ENCODE data around the gene CTXN1.
A peak's percentile ranks its signal among the peaks of the same experiment; 100 is the strongest.
"Not testable (repeated sequence)": the region's sequence is repeated elsewhere in the genome, so short reads cannot be mapped to it uniquely, and the experiment has no call there.

CTXN1 gene

DNA sequence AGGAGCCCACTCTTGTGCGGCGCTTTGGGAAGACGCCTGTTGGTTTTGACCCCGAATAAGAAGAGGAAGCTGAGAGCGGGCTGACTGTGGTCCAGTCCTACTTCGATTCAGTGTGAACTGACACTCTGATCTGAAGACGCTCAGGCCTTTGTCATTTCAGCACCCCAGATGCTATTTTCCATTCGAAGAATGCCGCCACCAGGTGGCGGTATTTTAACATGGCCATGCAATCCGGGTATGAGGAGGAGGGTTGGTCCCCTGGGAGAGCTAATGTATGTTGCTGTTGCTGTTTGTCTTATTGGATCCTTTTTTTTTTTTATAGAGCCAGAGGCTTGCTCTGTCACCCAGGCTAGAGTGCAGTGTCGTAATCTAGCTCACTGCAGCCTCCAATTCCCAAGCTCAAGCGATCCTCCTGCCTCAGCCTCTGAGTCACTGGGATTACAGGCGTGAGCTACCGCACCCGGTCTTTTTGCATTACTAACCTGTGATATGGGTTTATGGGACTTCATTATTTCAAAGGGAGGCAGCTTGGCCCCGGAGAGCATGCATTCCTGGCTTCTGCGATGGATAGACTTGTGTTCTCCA, 18.3 kb upstream of the CTXN1 start:
- peak; percentile 71 to 83 for DNase-seq

DNA sequence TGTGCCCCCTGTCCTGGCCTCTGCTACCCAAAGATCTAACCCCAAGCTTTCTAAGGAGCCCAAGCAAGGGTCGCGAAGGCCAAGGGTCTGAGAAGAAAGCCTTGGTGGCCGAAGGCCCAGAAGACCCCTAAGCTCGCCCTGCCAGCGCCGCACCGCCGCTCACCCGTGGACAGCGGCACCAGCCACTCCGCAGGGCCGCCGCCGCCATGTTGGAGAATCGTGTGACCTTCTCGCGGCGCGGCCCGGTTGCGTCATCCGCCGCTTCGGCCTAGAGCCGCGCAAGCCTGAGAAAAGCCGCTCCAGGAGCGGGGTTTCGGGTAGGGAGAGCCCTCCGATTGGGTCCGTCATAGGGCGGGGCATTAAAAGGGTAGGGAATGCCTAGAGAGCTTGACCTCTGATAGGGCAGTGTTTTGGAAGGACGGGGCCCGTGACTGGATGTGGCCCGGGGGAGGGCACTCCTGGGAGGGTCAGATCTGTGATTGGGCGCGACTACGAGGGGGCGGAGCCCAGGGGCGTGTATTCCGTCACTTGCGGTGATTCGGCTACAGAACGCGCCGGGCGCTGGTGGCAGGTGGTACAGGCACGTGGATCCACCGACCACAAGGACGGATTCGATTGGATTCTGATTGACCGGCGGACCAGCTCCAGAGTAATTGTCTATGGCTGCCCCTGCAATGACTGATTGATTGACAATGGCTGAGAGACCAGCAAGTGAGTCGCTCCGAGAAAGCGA, 17.7 kb upstream of the CTXN1 start, which contains the start of gene TIMM44:
Gene TIMM44, minus strand, starts transcription at position 223 of the 733 bp plus-strand sequence. Its CDS starts 15 bp downstream, at position 208.
- peak; percentile 99 for DNase-seq

GRCh38 chr19:7942981-7943443, 17.1 kb upstream of the CTXN1 start:
- DNase-seq = no peak

GRCh38 chr19:7941895-7942596, 16.1 kb upstream of the CTXN1 start:
- no peak for DNase-seq

DNA sequence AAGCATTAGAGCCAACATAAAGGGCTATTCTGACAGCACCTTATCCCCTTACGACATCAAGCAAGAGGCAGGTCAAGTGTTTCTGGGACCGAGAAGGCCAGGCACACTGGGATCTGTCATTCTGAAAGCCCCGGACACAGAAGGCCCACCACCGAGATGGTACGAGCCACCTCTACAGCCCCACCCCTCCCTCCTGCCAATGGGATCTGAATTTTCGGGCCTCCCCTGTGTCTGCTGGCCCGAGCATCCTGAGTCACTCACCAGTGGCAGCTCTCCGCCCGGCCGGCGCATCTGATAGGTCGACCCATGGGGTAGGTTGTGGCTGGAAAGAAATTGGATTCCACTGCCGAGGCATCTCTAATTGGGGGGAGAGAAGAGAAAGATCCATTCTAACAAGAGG, 14.9 kb upstream of the CTXN1 start:
- DNase-seq = no peak

DNA sequence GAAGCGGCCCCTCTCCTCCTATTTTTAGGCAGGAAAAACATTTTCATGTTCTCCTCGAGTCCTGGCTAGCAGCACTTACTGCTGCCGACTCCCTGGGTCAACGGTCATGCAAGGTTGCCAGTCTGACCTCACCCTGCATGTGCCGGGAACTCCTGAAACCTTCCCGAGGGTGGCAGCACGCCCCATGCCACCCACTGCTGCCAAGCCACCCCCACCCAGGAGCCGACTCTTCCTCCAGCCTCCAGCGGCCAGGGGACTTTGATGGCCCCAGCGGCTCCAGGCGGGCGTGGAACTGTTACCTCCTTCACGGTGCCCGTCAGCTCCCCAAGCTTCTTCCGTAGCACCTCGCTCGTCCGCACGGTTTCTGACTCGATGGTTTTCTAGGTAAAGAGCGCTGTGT, 8.8 kb upstream of the CTXN1 start:
- DNase-seq = no peak

- DNase-seq = no peak
Observed at GRCh38 chr19:7933828-7934725, 8.1 kb upstream of the CTXN1 start.

DNA sequence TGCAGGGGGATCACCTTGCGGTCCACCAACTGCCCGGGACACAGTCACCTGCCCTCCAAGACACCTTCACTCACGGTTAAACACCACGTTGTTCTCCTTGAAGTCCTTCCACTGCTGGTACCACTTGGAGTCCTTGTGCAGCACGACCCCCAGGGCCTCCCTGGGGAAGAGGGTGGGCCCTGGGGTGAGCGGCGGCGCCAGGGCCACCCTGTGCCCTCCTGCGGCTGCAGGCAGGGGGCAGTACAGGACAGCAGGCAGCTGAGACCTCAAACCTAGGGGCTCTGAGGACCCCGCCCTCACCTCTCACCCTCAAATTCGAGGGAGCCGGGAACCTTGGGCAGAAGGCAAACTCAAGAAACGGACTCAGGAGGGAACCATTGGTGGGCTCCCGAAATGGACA, 7.5 kb upstream of the CTXN1 start:
- no peak for DNase-seq

DNA sequence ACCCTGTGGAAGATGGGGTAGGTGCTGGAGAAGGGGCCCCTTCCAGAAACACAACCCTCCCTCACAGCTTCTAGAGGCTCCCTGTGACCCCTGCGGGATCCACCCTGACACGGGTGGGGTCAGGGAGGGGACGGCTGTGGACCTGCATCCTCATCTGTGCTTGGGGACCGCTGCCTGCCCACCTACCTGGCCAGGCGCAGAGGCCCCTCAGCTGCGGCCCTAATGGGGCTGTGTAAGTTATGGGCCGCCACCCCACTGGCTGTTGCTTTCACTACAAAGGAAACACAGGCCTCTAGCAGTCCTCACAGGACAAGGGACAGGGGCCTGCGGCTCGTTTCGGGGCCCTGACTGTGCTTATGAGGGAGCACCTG, 7.0 kb upstream of the CTXN1 start:
- no peak for DNase-seq

GRCh38 chr19:7932276-7932929, 6.5 kb upstream of the CTXN1 start:
- DNase-seq = no peak

DNA sequence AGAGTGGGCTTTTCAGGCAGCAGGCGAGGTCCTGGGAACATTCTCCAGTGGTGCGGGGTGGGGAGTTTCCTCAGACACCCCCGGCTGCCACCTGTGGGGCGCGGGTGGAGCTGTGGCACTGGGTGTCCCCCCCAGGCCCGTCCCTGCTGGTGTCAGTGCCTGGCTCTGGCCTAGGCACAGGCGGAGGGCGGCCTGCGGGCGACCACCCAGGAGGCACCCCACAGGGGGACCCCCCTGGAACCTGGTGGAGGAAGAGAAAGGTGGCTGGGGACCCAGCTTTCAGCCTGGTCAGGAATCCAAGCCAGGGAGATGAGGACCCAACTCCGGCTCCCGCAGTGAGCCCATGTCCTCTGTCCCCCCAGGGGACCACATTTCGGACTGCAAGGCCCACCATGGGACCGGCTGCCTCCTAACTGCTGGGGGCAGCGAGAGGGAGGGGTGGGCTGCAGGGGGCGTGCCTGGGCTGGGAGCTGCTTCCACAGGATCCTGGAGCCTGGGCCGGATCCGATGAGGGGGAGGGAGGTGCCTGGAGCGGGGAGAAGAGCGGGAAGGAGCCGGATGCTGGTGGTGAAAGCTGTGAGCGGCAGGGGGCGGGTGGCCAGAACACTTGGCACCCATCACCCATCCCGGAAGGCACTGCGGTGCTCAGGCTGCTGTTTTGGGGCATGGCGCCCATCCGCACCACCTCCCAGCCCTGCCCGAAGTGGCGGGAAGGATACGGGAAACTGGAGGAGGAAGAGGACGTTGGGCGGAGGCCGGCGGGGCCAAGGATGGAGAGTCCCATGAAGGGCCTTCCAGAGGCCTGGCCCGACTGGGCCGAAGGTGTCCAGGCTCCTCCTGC, 5.5 kb upstream of the CTXN1 start:
- DNase-seq = no peak

DNA sequence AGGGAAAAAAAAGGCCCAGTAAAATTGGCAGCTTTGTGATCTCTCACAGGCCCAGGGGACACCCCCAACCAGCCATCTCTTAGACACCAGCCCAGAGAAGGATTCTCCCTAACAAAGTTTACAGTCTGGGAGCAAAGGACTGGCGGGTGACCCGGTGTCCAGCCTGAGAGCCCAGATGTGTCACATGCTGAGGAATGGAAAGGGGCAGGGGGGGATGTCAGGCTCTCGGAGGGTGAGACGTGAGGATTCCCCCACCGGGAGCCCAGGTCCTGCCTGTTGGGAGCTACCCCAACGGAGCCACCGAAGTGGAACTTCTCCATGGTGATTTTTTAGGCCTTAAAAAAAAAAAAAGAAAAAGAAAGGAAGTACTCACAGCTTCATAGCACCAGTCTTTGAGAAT, 4.8 kb upstream of the CTXN1 start:
- no peak for DNase-seq

DNA sequence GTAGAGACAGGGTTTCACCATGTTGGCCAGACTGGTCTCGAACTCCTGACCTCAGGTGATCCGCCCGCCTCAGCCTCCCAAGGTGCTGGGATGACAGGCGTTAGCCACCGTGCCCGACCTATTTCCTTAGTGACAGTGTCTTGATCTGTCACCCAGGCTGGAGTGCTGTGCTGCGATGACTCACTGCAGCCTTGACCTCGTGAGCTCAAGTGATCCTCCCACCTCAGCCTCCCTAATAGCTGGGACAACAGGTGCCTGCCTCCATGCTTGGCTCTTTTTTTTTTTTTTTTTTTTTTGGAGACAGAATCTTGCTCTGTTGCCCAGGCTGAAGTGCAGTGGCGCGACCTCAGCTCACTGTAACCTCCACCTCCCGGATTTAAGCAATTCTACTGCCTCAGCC, 4.1 kb upstream of the CTXN1 start:
- DNase-seq = not testable (repeated sequence)

DNA sequence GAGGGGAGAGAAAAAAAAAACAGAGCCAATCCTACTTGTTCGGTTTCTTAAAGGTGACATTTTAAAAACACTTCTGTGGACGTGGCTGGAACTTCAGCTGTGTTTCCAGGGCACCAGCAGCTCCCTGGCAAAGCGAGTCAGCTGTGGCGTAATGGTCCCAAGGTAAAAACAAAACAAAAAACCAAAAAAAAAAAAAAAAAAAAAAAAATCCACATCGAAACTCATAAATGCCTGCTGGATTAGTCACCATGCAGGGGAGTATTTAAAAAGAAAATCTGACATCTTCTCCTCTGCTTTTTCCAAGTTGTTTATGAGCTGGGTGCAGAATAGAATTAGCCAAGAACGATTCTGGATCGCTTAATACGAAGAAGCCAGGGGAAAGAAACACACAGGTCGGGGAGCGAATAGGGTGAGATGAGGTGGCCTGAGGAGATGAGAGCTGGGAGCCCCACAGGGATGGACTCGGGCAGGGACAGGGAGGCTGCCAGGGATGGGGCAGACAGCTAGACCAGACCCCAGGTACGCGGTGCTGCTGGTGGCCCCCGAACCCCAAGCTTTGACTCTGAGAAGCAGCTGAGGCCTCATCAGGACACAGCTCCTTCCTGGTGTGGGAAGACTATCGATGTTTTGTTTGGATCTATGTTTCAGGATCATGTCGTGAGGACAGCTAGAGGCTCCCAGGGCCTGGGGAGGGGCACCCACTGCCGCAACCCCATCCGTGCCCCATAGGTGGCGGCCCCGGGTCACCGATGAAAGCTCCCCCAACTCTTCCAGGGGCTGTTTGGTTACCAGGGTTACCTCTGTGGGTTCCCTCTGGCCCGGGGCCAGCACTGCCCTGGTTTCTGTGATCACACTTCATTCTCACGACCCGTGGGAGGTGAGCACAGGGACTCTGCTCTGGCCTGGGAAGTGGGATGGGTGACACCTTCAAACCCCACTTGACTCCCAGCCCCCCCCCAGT, 3.1 kb upstream of the CTXN1 start:
- DNase-seq = peak; percentile 53 to 74

DNA sequence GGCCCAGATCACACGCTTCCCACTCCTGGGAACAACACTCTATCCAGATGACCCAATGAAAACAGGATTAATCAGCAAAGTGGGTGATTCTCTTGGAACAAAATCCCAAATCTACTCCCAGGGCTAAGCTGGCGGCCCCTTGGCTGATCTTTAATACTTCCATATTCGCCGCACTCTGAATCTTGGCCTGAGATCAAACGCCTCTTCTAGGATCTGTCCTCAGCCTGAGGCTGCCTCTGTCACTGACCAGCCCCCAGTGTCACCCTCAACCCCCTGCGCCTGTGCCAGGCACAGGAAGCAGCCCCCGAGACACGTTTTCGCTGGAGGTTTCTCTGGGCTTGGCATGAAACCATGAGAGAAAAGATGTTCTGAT, 2.4 kb upstream of the CTXN1 start:
- no peak for DNase-seq

GRCh38 chr19:7927605-7928333, 1.8 kb upstream of the CTXN1 start:
- no peak for DNase-seq

- no peak for DNase-seq
Observed at GRCh38 chr19:7926727-7927604, 1.0 kb upstream of the CTXN1 start.

DNA sequence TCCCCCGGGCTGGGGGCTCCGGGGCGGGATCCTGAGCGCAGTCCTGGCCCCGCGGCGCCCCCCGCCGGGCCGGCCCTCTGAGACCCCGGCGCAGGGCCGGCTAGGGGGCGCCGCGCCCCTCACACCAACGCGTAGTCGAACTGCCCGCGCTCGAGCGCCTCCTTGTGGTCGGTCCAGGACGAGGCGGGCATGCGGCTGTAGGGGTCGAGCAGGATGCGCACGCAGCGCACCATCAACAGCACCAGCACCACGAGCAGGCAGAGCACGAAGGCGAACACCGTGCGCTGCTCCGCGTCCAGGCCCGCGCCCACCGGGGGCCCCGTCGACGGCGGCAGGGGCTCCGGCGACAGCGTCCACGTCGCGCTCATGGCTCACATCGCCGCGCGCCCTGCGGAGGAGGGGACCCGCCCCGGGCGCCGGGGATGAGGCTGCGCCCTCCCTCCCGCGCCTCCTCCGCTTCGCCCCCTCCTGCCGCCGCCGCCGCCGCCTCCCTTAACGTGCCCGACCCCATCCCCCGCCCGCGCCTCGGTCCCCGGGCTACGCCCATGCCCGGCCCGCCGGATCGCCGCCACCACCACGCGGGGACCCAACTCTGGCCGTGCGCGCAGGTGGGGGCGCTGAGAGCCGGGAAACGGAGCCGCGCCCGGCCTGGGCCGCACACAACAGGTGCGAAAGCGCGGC, 624 bp downstream of the CTXN1 start:
- DNase-seq = peak; percentile 48 to 59

All from Kasumi-1 (cell line).